ENCODE measurements around the gene RRAS.

Gene RRAS

DNA sequence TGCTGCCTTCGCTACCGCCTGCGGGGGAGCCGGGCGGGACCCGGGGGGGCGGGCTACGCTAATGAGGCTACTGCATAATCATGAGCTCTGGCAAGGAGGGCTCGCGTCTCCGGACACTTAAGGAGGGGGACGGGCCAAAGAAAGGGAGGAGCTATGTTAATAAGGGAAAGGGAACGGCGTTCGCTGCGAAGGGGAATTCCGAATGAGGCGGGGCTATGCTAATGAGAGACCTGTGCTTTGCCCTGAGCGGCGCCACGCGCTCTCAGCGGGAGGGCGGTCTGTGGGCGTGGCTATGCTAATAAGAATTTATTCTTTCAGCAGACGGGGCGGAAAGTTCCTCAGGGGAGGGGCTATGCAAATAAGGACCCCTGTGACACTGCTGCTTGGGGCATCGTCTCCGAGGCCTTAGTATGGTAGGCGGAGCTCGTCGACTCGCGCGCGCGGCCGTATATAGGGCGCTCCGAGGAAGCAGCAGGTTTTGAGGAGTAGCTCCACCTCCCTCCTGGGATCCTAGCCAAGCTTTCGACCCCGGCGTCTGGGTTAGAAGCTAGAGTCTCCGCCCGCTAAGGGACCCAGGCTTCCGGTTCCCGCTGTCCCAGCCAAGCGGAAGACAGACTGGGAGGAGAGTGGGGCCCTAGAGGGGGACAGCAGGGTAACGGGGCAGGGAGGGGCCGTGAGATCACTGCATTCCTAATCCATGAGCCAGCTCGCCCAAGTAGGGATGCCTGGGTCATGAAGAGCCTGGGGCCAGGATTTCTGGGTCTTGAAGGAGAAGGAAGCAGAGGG lies at the start of gene RRAS:
Gene RRAS (minus strand): TSS at position 31 of the 786 bp plus-strand sequence. CDS start 45 bp downstream, outside the sequence.
- DNase-seq (ENCODE audit: extremely low read depth in 1 of 2, low read depth in 1 of 2) = peak; percentile 99 to 100

DNA sequence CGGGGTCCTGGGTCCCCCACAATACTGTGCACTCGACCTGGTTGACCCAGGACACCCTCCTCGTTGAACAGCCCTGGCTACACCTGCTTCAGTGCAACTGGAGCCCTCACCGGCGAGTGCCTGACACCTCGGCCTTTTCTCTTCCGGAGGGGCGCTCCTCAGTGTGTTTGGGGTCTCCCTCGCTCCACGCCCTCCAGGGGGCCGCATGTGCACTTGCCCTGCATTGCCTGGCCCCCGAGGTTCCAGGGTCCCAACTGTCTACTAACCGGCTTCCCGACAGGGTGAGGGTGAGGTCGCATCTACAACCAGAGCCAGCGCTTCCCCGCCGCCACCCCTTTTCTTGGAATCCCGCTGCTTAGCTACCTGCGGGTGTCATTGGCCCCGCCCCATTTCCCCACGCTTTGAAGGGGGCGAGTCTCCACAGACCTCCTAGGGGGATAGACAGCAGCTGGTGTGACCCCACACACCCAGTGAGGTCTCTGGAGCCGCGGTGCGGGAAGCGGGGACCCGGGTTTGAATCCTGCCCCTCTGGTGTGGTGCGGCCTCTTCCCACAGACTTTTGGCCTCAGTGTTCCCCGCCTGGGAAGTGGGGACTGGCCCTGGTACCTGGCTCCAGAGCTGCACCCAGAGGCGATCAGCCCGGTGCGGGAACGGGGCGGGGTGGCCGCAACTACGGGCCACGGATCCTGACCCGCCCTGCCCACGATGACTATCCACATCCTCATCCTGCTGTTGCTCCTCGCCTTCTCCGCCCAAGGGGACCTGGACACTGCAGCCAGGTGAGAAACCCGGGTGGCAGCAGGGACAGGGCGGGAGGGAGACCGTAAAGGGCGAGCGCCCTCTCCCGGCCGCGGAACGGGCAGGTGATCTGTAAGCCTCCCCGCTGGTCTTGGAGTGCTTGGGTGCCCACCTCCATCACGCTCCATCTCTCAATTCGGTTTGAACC lies 49.5 kb upstream of the RRAS start, which contains the start of gene ADM5:
Gene ADM5 (plus strand): TSS at position 462 of the 946 bp plus-strand sequence. CDS start 244 bp downstream, at position 706.
- no peak for DNase-seq (ENCODE audit: extremely low read depth in 1 of 2, low read depth in 1 of 2)

DNA sequence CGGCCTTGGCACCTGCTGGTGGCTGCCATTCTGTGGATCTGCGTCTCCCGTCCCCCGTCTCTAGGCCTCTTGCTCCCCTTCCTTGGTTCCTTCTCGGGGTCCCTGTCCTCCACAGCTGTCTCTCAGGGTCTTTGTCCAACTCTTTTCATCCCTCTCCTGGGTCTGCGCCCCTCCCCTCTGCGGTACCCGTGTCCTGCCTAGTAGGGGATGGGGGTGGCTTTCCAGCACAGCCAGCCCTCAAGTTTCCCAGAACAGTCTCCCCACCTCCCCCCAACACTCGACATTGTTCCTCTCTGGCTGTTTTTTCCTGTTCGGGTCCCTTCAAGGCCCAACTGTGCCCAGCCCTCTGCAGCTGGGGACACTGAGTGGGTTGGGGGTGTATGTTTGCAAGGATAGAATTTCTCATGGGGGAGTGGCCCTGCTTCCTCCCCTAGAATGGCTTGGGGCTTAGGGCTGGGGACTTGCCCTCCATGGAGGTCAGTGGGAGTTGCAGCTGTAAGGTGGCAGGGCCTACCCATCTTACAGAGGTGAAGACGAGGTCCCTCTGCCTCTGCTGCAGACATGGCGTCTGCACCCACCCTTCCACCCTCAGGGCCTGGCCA lies 48.7 kb upstream of the RRAS start:
- no peak for DNase-seq (ENCODE audit: extremely low read depth in 1 of 2, low read depth in 1 of 2)

DNA sequence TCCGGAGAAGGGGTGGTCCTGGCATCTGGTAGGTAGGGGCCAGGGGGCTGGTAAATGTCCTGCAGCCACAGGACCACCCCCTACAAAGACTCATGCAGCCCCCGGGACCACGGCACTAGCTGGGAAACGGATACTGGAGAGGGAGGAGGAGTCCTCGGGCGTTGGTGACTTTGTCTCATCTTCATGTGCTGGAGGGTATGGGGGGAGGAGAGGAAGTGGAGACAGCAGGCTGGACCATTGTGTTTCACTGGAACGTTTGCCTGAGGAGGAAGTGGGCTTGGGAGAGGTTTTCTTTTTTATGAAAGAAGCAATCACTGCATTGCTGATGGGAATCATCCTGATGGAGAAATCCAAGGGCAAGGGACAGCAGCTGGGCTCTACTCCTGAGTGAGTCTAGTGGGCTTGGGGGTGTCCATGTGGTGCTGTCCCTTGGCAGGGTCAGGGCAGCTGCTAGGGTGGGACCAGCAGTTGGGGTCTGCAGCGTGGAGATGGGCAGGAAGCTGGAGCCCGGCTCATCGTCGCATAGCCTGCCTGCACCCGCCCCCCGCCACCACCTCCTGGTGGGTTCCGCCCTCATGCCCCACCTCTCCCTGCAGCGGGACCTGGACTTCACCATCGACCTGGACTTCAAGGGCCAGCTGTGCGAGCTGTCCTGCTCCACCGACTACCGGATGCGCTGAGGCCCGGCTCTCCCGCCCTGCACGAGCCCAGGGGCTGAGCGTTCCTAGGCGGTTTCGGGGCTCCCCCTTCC lies 47.8 kb upstream of the RRAS start:
- DNase-seq (ENCODE audit: extremely low read depth in 1 of 2, low read depth in 1 of 2) = no peak

DNA sequence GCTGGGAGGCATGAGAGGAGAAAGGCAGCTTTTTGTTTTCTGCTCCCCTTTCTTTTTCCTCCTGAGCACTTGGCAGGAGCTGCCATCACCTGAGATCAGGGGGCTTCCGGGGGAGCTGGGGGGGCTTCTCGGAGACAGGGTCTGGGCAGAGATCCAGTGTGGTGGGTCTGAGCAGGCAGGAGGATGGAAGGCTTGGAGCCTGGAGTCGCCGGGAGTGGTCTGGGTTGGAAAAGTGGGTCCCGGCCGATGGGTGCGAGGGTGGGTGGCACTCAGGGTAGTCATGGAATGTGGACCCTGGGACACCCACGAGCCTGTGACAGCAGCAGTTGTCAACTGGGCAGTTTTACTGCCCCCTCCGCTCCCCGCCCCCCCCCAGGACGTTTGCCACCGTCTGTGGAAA lies 47.2 kb upstream of the RRAS start:
- no peak for DNase-seq (ENCODE audit: extremely low read depth in 1 of 2, low read depth in 1 of 2)

DNA sequence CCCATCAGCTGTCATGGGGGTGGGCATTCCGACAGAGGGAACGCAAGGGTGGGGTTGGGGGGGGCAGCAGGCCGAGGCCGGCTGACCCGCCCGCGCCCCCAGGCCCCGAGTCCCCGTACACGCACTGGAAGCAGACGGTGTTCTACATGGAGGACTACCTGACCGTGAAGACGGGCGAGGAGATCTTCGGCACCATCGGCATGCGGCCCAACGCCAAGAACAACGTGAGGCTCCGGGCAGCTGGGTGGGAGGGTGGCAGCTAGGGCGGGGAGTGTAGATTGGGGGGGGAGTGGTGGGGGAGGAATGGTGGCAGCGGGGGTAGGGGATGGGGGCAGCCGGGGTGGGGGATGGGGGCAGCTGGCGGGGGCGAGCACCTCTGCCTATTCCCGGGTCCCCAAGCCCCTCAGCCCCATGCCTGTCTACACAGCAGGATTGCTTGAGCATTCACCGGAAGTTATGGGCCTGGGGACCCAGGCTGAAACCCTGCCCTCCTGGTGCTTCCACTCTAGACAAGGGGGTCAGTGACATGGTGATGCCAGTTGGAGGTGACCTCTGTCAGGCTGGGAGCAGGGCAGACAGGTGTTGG lies 46.7 kb upstream of the RRAS start:
- DNase-seq (ENCODE audit: extremely low read depth in 1 of 2, low read depth in 1 of 2) = no peak

DNA sequence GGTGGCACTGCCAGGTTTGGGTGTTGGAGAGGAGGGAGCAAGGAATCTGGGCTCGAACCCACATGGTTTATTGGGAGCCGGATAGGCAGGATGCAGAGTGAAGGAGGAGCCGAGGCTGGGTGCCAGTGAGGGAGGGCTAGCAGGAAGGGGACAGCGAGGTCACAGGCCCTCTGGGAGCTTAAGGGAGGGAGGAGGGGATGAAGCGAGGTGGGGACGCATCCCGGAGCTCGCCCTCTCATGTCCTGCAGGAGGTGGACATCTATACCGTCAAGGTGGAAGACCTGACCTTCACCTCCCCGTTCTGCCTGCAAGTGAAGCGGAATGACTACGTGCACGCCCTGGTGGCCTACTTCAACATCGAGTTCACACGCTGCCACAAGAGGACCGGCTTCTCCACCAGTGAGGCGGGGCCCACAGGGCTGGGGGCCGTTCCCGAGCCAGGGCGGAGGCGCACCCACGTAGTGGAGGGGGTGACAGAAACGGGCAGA lies 45.9 kb upstream of the RRAS start:
- no peak for DNase-seq (ENCODE audit: extremely low read depth in 1 of 2, low read depth in 1 of 2)

DNA sequence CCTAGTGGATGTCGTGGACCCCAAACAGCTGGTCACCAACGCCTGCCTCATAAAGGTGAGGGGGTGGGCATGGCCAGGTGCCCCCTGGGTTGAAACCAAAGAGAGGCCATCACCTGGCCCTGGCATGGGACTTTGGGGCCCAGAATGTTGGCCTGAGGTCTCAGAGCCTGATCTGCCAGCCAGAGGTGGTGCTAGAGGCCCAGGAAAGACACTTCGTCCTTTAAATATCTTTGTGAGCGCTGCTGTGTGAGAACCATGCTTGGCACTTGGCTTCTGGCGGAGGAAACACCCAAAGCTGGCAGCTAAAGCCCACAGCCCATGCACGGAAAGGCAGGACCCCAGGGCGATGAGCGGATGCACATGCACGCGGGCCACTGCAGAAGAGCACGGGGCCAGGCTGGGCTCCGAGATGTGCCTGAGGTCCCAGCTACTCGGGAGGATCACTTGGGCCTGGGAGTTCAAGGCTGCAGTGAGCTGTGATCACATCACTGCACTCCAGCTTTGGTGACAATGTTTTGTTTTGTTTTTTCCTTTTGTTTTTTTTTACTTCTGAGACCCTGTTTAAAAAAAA lies 45.1 kb upstream of the RRAS start:
- DNase-seq (ENCODE audit: extremely low read depth in 1 of 2, low read depth in 1 of 2) = no peak

DNA sequence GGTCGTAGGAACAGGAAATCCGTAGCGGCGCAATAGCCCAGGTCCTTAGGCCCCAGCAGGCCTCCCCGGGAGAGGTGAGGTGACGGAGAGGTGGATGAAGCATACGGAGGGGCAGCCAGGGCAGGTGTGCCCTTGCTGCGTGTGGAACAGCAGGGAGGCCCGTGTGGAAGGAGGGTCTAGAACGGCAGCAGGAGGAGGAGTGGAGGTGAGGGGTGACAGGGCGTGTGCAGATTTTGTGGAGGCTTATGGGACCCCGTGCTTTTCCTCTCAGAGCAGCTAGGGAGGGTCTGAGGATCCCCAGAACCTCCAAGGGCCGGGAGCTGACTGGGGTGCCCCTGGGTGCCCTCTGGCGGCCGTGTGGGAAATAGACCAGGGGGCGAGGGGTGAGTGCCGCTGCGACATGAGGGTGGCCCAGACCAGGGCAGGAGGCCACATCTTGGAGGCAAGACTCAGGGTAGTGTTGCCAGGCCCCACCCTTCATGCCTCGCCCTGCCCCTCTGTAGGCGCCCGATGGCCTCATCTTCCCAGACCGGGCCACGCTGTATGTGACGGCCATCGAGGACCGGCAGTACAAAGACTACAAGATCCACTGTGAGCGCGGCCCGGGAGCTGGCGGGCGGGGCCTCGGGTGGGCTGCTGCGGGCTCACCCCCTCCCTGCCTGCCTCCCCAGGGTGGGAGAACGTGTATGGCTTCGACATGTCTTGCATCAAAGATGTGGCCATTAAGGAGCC lies 44.5 kb upstream of the RRAS start:
- no peak for DNase-seq (ENCODE audit: extremely low read depth in 1 of 2, low read depth in 1 of 2)

DNA sequence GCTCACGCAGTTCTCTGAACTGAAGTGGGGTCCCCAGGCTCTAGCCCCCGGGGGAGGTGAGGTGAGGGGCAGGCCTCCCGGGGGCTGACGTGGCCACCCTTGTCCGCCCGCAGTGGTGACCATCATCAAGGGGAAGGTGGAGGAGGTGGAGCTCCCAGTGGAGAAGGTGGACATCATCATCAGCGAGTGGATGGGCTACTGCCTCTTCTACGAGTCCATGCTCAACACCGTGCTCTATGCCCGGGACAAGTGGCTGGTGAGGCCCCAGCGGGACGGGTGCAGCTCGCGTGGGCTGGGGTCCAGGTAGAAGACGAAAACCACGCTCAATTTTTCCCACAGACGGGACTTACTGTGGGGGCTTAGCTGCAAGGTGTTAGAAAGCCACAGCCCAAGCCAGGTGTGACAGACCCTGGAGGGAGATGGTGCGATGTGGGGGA lies 43.9 kb upstream of the RRAS start:
- no peak for DNase-seq (ENCODE audit: extremely low read depth in 1 of 2, low read depth in 1 of 2)

DNA sequence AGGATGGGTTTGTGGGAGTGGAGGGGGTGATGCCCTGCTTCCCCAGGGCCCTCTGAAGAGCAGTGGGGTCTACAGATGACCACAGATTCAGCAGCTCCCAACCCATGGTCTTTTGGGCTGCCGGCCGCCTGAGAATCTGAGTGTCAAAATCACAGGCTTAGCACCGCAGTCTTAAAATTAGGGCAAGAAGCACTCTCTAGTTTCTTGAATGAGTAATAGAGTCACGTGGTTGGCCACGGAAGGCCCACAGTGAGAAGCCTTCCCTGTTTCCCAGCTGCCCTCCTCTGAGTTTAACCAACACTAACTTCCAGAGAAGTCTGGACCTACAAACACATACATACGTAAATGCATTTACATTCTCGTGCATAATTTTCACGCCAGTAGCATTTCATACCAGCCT lies 42.3 kb upstream of the RRAS start:
- no peak for DNase-seq (ENCODE audit: extremely low read depth in 1 of 2, low read depth in 1 of 2)

DNA sequence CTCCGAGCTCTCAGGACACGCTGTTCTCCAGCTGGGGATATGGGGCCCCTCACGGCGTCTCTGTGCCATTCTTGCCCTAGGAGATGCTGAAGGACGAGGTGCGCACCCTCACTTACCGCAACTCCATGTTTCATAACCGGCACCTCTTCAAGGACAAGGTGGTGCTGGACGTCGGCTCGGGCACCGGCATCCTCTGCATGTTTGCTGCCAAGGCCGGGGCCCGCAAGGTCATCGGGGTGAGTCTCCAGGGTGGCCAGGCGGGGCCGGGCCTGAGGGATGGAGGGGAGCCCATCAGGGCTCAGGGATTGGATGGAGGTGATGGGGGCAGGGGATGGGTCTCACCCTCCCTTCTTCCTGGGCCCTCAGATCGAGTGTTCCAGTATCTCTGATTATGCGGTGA lies 41.9 kb upstream of the RRAS start:
- no peak for DNase-seq (ENCODE audit: extremely low read depth in 1 of 2, low read depth in 1 of 2)

DNA sequence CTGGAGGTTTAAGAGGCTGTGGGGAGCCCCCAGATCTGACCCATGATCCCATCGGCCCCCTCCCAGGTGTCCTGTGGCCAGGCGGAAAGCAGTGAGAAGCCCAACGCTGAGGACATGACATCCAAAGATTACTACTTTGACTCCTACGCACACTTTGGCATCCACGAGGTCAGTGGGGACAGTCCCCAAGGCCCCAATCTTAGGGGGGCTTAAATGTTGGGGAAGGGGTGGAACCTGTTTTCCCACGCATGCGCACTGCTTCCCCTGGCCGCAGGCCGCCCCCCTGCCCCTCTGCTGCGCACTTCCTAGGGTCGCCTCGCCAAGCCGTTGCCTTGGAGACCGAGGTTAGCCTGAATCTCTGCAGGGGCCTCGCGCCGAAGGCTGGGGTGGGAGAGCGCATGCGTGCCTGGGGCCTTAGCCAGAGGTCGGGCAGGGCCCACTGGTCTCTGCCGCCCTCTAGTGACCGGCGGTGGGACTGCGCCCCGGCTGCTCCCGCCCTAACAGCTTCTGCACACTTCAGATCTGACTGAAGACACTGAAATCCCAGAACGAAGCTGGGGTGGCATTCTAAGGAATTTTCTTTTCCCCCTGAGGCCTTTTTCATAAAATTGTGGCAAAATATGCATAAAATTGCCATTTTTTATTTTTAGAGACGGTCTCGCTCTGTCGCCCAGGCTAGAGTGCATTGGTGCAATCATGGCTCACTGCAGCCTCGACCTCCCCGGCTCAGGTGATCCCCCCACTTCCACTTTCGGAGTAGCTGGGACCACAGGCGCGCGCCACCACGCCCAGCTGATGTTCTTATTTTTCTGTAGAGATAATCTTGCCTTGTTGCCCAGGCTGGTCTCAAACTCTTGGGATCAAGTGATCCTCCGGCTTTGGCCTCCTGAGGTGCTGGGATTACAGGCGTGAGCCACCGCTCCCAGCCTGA lies 40.7 kb upstream of the RRAS start:
- peak; percentile 83 to 94 for DNase-seq (ENCODE audit: extremely low read depth in 1 of 2, low read depth in 1 of 2)

DNA sequence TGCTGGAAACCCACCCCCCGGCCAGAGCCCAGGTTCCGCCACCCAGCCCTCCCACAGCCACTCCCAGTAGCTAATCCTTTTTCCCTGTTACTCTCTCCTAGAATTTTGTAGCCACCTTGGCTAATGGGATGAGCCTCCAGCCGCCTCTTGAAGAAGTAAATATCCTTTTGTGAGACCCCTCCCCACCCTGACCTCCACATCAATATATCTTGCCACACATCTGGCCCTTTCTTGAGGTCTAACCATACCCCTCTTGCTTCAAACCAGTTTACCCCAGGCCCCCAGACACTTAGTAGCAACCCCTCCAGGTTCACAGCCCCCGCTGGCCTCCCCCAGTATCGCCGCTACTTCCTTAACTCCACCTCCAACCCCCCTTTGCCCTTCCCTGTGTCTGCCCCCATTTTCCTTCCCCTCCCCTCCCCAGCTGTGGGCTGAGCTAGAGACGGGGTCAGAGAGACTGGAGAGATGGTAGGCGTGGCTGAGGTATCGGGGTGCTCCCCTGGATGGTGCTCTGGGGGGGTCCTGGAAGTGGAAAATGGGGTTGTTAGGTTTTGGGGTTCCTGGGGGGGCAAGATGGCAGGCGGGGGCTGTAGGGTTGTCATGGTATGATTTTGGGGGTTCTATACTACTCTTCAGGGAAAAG lies 39.9 kb upstream of the RRAS start:
- no peak for DNase-seq (ENCODE audit: extremely low read depth in 1 of 2, low read depth in 1 of 2)

DNA sequence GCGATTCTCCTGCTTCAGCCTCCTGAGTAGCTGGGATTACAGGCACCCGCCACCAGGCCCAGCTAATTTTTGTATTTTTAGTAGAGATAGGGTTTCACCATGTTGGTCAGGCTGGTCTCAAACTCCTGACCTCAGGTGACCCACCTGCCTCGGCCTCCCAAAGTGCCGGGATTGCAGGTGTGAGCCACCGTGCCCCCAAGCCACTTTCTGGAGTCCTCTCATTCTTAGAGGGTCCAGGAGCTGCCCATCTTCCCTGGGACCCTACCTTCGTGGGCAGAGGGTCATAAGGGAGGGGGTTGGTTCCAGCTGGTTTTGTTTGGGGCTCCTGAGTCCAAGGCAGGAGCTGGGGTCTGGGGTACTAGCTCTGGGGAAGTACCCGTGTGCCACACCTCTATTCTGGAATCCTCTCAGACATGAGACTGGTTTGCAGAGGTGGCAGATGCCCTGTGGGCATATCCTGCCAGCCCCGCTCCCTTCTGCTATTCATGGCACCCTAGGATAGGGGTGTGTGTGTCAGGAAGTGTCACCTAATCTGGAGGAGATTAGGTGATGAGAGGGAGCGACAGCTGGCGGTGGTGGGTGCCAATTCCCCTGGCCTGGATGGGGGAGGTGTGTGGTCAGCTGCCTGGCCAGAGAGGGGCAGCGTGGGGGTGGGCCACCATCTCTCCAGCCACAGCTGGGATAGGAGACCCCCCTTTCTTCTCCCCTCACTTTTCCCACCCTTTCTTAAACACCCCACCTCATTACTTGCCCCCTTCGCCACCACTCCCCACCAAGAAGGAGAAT lies 39.2 kb upstream of the RRAS start:
- no peak for DNase-seq (ENCODE audit: extremely low read depth in 1 of 2, low read depth in 1 of 2)

DNA sequence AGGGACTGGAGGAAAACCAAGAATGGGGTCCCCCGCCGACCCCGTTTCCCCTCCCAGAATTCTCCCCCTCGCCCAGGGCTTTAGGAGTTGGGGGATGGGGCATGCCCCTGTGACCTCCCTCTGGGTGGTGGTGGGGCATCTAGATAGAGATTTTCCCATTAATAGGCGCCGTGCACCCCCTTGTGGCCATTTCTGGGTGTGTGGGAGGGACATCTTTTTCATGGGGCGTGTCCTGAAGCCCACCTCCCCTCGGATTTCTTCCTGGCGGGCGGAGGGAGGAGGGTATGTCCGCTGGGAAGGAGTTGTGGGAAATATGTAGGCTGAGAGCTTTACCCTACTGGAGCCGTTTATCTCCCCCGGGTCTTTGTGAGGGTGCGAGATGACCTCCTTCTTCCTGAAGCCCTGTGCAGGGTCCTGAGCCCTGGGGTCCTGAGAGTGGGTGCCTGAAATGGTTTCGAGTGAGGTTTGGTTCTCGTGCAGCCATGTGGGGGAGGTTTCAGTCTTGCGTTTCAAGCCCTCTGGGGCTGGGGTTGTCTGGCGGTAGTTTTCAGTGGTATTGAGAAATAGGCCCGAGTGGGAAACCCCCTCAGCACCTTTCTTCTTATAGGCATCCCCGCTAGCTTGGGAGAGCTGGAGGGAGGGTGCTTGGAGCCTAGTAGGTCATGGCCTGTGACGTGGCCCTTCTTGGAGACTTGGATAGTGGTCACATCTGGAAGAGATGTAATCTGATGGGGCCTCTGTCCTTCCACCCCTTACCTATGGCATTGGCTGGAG lies 38.1 kb upstream of the RRAS start:
- peak; percentile 52 to 74 for DNase-seq (ENCODE audit: extremely low read depth in 1 of 2, low read depth in 1 of 2)
